GM12878 (cell line): ENCODE results near the gene PRR16. TPM values are rescaled to one million over a fixed set of nuclear protein-coding genes. Genes with fewer than 3 reads are reported as not detected.

Experiments
- ATAC-seq: fragments of 200-7000 bp; cut with Tn5 transposase; 3 replicates; pipeline ENCODE4 v1.9.1; 2020; ENCODE audit warnings: mild to moderate bottlenecking, moderate library complexity
- BruUV-seq: library from RNA; stranded (reverse); fragments of 400-500 nt; replicated peaks from 2 replicates; lab custom pipeline; 2021; lab: Mats Ljungman, UMichigan
- CTCF ChIA-PET: fragments of 300-600 bp; sonication (Branson Sonifier 250); formaldehyde crosslinking; extraction: SDS; loops from one replicate; lab custom pipeline; 2021; ENCODE audit warnings: inconsistent platforms; lab: Yijun Ruan, JAX
- POLR2A ChIA-PET: fragments of 350-600 bp; formaldehyde crosslinking; extraction: SDS; loops from one replicate; lab custom pipeline; 2021; ENCODE audit warnings: inconsistent platforms; lab: Charles Lee
- RAD21 ChIA-PET: fragments of 300-600 bp; sonication (Branson Sonifier 250); formaldehyde crosslinking; loops from one replicate; lab custom pipeline; 2023; ENCODE audit warnings: antibody characterized with exemption; ENCODE audit not compliant: unreplicated experiment; lab: Charles Lee
- SMC1A ChIA-PET: fragments of 300-600 bp; sonication (Branson Sonifier 250); formaldehyde crosslinking; loops from one replicate; lab custom pipeline; 2023; ENCODE audit not compliant: unreplicated experiment, uncharacterized antibody; lab: Charles Lee
- DNase-seq: peaks from one replicate; pipeline ENCODE4 v3.0.0-alpha.2; 2011; ENCODE audit warnings: low read depth, low spot score
- FAIRE-seq: peaks from 3 replicates; lab custom pipeline; 2011; peaks lifted over from hg19 to GRCh38; lab: Jason Lieb, UNC
- H2AFZ ChIP-seq: 2 replicates; pipeline ENCODE4 v1.6.0; 2011; ENCODE audit warnings: low read depth, low read length, control low read depth; ENCODE audit not compliant: control insufficient read depth
- H3K27ac ChIP-seq: 2 replicates; pipeline ENCODE4 v1.5.1; 2011; ENCODE audit warnings: control low read depth; ENCODE audit not compliant: control insufficient read depth, insufficient read depth
- H3K27me3 ChIP-seq, 2 experiments: replicated peaks in 1 of 2; 2 replicates each; pipeline versions ENCODE4 v1.6.0 to v1.6.1; 2011; ENCODE audit warnings: low read length in 1 of 2; ENCODE audit not compliant: control insufficient read depth in 2 of 2, insufficient read depth in 2 of 2
- H3K36me3 ChIP-seq, 2 experiments: 2 replicates each; pipeline ENCODE4 v1.5.1; 2011; ENCODE audit warnings: low read length in 1 of 2; ENCODE audit not compliant: control insufficient read depth in 2 of 2, insufficient read depth in 2 of 2
- H3K4me1 ChIP-seq: 2 replicates; pipeline ENCODE4 v1.6.1; 2011; ENCODE audit warnings: mild to moderate bottlenecking, low read length, moderate library complexity, mixed read lengths; ENCODE audit not compliant: control insufficient read depth, insufficient read depth
- H3K4me2 ChIP-seq: 2 replicates; pipeline ENCODE4 v1.6.0; 2011; ENCODE audit warnings: control low read depth; ENCODE audit not compliant: control insufficient read depth, insufficient read depth
- H3K4me3 ChIP-seq: fragments of 200-600 bp; sonication (generic); 2 replicates; pipeline ENCODE4 v1.5.1; 2016
- H3K79me2 ChIP-seq: 2 replicates; pipeline ENCODE4 v1.6.0; 2011; ENCODE audit warnings: low read length; ENCODE audit not compliant: control insufficient read depth, insufficient read depth
- H3K9ac ChIP-seq: 2 replicates; pipeline ENCODE4 v1.8.0; 2011; ENCODE audit warnings: low read length, control low read depth, mixed read lengths; ENCODE audit not compliant: control insufficient read depth, insufficient read depth
- H3K9me3 ChIP-seq: replicated peaks from 3 replicates; pipeline ENCODE4 v1.5.1; 2011; ENCODE audit warnings: mild to moderate bottlenecking, low read length; ENCODE audit not compliant: control insufficient read depth, insufficient read depth
- H4K20me1 ChIP-seq: 2 replicates; pipeline ENCODE4 v1.6.0; 2011; ENCODE audit not compliant: control insufficient read depth, insufficient read depth
- BACH1 ChIP-seq: fragments of 450-650 bp; IDR thresholded peaks from 2 replicates; pipeline ENCODE4 v1.6.1; 2017; ENCODE audit warnings: mild to moderate bottlenecking, borderline replicate concordance
- BHLHE40 ChIP-seq, 2 experiments: fragments of 450-650 bp in 1 of 2; IDR thresholded peaks; 2 replicates each; pipeline ENCODE4 v1.6.1; 2011 to 2017; ENCODE audit warnings: low read depth in 2 of 2, borderline replicate concordance in 1 of 2, improper control_type of control experiment in 1 of 2, low read length in 1 of 2, mild to moderate bottlenecking in 1 of 2
- CBFB ChIP-seq: IDR thresholded peaks from 2 replicates; pipeline ENCODE4 v1.6.1; 2016; ENCODE audit warnings: antibody characterized with exemption, low read depth
- CREM ChIP-seq: IDR thresholded peaks from 2 replicates; pipeline ENCODE4 v1.6.1; 2014; ENCODE audit warnings: antibody characterized with exemption, low read depth
- EZH2 ChIP-seq: IDR thresholded peaks from 2 replicates; pipeline ENCODE4 v1.6.1; 2012; ENCODE audit warnings: low read depth, mild to moderate bottlenecking, control low read depth, inconsistent platforms, low read length, borderline replicate concordance; ENCODE audit not compliant: control insufficient read depth
- MTA3 ChIP-seq: IDR thresholded peaks from 2 replicates; pipeline ENCODE4 v1.6.1; 2012; ENCODE audit warnings: low read length, inconsistent platforms, borderline replicate concordance
- NRF1 ChIP-seq: conservative IDR thresholded peaks from 2 replicates; pipeline ENCODE4 v1.6.1; 2011; ENCODE audit warnings: mild to moderate bottlenecking, low read depth, low read length, improper control_type of control experiment
- PAX5 ChIP-seq: IDR thresholded peaks from 2 replicates; pipeline ENCODE4 v1.6.1; 2011; ENCODE audit warnings: low read depth, low read length, borderline replicate concordance
- PAX8 ChIP-seq: fragments of 450-650 bp; IDR thresholded peaks from 2 replicates; pipeline ENCODE4 v1.6.1; 2017; ENCODE audit warnings: mild to moderate bottlenecking, moderate library complexity
- PBX3 ChIP-seq: IDR thresholded peaks from 2 replicates; pipeline ENCODE4 v1.6.1; 2011; ENCODE audit warnings: mild to moderate bottlenecking, low read depth, low read length, moderate library complexity; ENCODE audit not compliant: insufficient replicate concordance
- PML ChIP-seq: IDR thresholded peaks from 2 replicates; pipeline ENCODE4 v1.6.1; 2012; ENCODE audit warnings: low read length, inconsistent platforms
- RB1 ChIP-seq: fragments of 450-650 bp; formaldehyde crosslinking; IDR thresholded peaks from 2 replicates; pipeline ENCODE4 v1.6.1; 2017; ENCODE audit warnings: mild to moderate bottlenecking, borderline replicate concordance
- SIN3A ChIP-seq: IDR thresholded peaks from 2 replicates; pipeline ENCODE4 v1.6.1; 2012; ENCODE audit warnings: low read depth, low read length, improper control_type of control experiment
- SKIL ChIP-seq: fragments of 450-650 bp; IDR thresholded peaks from 2 replicates; pipeline ENCODE4 v1.6.1; 2017; ENCODE audit warnings: mild to moderate bottlenecking, low read depth, inconsistent platforms; ENCODE audit not compliant: poor library complexity, severe bottlenecking
- SMAD1 ChIP-seq: fragments of 450-650 bp; IDR thresholded peaks from 2 replicates; pipeline ENCODE4 v1.6.1; 2018; ENCODE audit warnings: mild to moderate bottlenecking, low read depth; ENCODE audit not compliant: partially characterized antibody
- SMAD5 ChIP-seq: IDR thresholded peaks from 2 replicates; pipeline ENCODE4 v1.6.1; 2016; ENCODE audit warnings: antibody characterized with exemption, low read depth
- SRF ChIP-seq, 2 experiments: IDR thresholded peaks; 2 replicates each; pipeline ENCODE4 v1.6.1; 2011; ENCODE audit warnings: low read depth in 2 of 2, low read length in 2 of 2, mild to moderate bottlenecking in 1 of 2, moderate library complexity in 1 of 2
- STAT1 ChIP-seq: fragments of 450-650 bp; conservative IDR thresholded peaks from 2 replicates; pipeline ENCODE4 v1.6.1; 2014; ENCODE audit warnings: antibody characterized with exemption, mild to moderate bottlenecking
- TAF1 ChIP-seq: IDR thresholded peaks from 2 replicates; pipeline ENCODE4 v1.6.1; 2011; ENCODE audit warnings: mild to moderate bottlenecking, low read depth, low read length, borderline replicate concordance
- YBX1 ChIP-seq: fragments of 450-650 bp; IDR thresholded peaks from 2 replicates; pipeline ENCODE4 v1.6.1; 2016; ENCODE audit warnings: antibody characterized with exemption
- WGBS: methylation state at CpG from one replicate; pipeline ENCODE4 v1.1.6; 2016; ENCODE audit warnings: low lambda C conversion rate; ENCODE audit not compliant: insufficient replicate concordance, insufficient coverage; ENCODE audit errors: missing lambda C conversion rate; 5-methylcytosine and 5-hydroxymethylcytosine counted together
- in situ Hi-C: fragments of 300-500 bp; cut with MboI; formaldehyde crosslinking; loops from 9 replicates; pipeline ENCODE4 v1.14.3; 2018; ENCODE audit warnings: mixed read lengths
- intact Hi-C: fragments of 100-400 bp; cut with micrococcal nuclease; formaldehyde crosslinking; loops from one replicate; pipeline ENCODE4 v1.14.2; 2022; ENCODE audit not compliant: unreplicated experiment
- polyA plus RNA-seq, 11 experiments: library from polyadenylated mRNA; depleted of rRNA in 4 of 11; unstranded in 6 of 11; stranded (reverse) in 5 of 11; fragments of >200 nt; fragmentation: Nextera tagmentation in 4 of 11; fragmentation: Illumina TruSeq in 1 of 11; extraction: Ambion mirVana in 4 of 11; extraction: Trizol in 1 of 11; gene quantifications; 1 replicate in 1 of 11; 2 replicates in 10 of 11; pipeline versions ENCODE4 v1.2.1 to v1.2.3, GENCODE V29; 2011 to 2016; ENCODE audit warnings: inconsistent platforms in 2 of 11, missing spikeins in 2 of 11, low read depth in 1 of 11
- total RNA-seq, 4 experiments: library from RNA; depleted of rRNA in 3 of 4; stranded (reverse); fragments of >200 nt in 3 of 4; fragmentation: Illumina TruSeq in 1 of 4; extraction: Trizol in 1 of 4; gene quantifications; 2 replicates each; pipeline versions ENCODE4 v1.2.1 to v1.2.3, GENCODE V29; 2013 to 2021
- TF ChIP-seq, protein P1 (sequence below): fragments of 450-650 bp; IDR thresholded peaks from 2 replicates; pipeline ENCODE4 v1.6.1; 2016; ENCODE audit warnings: mild to moderate bottlenecking

Gene PRR16
- total and polyA plus RNA-seq, 10 of the 15 experiments (the other 5 are each of a cell fraction or from before 2014, with no cell fraction given), result not detected

GRCh38 chr5:120624021-120624563, 160.0 kb downstream of the PRR16 start (continued):
- TF ChIP-seq YBX1 (no peak), EZH2 (no peak), SIN3A (no peak), SRF (IDR thresholded peaks at IDR 0.05; ENCODE audit: low read depth in 2 of 2, low read length in 2 of 2) (no peak), PAX5 (no peak)

DNA sequence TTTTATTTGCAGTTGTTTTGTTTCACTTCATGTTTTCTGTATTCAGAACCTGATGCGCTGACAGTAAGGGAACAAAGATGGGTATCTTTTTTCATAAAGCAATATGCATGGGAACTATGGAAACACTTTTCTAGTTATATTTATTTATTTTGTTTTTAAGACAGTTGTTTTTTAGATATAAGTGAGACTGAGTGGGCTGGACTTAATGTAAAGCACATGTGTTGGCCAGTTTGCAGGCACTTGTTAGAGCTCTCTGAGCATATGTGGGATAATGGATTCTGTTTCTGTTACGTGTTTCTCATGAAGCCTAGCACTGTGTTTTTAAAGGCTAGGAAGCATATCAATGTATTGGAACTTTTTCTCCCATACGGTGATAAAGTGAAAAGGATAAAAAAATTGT, 164.1 kb downstream of the PRR16 start:
- ChIA-PET POLR2A (no interaction called here), CTCF (interaction anchor here (0.9 kb wide), 1 partner anchor 12 kb away, joined by 3 read pairs; no protein-coding TSS in a partner anchor), RAD21 (no interaction called here), SMC1A (no interaction called here)
- Histone ChIP-seq H3K79me2 (no peaks in the 10 kb centered on the region), H4K20me1 (no peaks in the 10 kb centered on the region), H3K36me3 (no peaks in the 10 kb centered on the region), H3K27me3 (no peaks in the 10 kb centered on the region), H3K4me2 (no peak overlapping the region), H2AFZ (no peak overlapping the region), H3K4me1 (no peaks in the 10 kb centered on the region), H3K9ac (no peak overlapping the region), H3K9me3 (no peaks in the 10 kb centered on the region), H3K4me3 (no peak overlapping the region), H3K27ac (no peak overlapping the region)
- in situ Hi-C loops (no loop called here), intact Hi-C loops (no loop called here)
- no TSS peak for BruUV-seq
- ATAC-seq (no peak), DNase-seq (no peak), FAIRE-seq (no peak)
- WGBS, result 47% methylated on average over 3 of the region's 3 CpGs
- TF ChIP-seq, protein P1, sequence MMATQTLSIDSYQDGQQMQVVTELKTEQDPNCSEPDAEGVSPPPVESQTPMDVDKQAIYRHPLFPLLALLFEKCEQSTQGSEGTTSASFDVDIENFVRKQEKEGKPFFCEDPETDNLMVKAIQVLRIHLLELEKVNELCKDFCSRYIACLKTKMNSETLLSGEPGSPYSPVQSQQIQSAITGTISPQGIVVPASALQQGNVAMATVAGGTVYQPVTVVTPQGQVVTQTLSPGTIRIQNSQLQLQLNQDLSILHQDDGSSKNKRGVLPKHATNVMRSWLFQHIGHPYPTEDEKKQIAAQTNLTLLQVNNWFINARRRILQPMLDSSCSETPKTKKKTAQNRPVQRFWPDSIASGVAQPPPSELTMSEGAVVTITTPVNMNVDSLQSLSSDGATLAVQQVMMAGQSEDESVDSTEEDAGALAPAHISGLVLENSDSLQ, result no peak
- TF ChIP-seq PML, result no peak
- TF ChIP-seq CREM, result no peak
- TF ChIP-seq BHLHE40 (IDR thresholded peaks at IDR 0.05; ENCODE audit: borderline replicate concordance in 1 of 2, low read depth in 2 of 2, low read length in 1 of 2), result no peak
- TF ChIP-seq TAF1, result no peak
- TF ChIP-seq SMAD5, result no peak
- TF ChIP-seq RB1, result no peak
- no peak for TF ChIP-seq PAX5
- TF ChIP-seq NRF1, result no peak
- no peak for TF ChIP-seq MTA3
- TF ChIP-seq BACH1, result no peak
- TF ChIP-seq SKIL, result no peak
- TF ChIP-seq STAT1, result no peak
- no peak for TF ChIP-seq SMAD1
- no peak for TF ChIP-seq CBFB
- TF ChIP-seq PAX8, result no peak
- no peak for TF ChIP-seq PBX3
